Fibroblast of skin of right quadriceps (primary cell): ENCODE data around the gene APRT.

Experiments
- DNase-seq: peaks from one replicate; pipeline ENCODE4 v3.0.0-alpha.2; 2013

Gene APRT

DNA sequence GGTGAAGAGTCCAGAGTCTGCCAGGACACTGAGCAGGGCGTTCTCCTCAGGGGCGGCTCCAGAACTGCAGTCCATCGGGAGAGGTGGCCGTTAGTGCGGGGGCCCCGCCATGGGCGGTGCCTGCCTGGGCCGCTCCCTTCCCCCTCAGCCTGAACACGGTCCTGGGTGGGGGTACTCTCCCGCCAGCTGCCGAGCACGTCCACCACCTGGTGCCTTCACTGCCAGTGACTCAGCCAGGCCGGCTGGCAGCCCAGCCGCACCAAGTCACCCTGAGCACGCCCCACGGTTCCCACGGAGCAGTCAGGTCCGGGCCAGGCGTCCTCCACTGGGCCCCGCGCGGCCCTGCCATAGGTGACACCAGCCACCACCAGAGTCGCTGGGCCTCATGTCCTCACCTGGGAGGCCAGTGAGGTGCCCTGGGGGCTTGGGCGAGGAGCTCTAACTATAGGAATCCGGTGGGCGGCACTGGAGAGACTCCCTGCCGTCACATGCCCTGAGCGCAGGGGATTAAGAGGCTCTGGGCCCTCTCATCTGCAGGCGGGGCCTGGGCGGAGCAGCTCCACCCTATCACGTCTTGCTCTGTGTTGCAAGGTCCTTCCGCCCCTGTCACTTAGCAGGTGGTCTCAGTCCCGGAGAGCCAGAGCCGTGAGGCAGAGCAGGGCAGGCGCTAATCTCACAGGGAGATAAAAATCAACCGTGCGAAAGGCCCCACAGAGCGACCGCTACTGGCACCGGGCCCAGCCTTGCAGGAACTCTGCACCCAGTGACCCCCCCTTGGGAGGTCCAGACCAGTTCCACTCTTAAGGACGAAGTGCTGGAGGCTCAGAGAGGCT, 41.1 kb downstream of the APRT start:
- DNase-seq: peak; percentile 75

DNA sequence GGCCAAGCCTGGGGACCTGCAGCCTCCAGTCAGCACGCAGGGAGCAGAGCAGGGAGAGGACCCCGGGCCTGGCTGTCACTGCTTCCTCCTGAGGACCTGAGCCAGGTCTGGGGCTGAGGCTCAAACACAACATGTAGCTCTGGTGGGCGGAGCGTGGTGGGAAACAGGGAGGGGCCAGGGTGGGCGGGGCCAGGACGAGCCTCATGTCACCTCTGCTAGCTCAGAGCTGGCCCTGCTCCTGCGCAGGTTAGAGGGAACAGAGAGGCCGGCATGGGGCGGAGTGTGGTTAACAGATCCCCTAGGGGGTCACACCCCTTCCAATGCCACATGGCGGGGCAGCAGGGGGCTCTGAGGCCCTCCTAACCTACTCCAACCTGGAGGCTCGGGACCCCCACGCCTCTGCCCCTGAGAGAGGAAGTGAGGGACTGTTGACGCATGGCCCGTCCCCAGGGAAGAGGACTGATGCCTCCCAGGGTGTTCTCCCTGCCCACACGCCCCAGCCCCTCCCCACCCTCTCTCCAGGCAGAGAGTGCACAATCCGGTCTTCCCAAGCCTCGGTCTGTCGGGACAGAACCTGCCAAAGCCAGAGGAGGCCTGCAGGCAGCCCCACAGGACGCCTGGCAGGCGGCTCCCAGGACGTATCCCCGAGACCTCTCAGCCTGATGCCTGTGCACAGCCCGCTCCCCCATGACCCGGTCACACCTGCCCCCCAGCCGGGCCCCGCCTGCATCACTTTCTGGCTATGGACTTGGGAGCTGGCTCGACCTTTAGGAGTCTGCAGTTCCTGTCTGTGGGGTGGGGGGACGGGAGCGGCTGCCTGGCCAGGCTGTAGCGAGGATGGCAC, 41.9 kb downstream of the APRT start:
- no peak for DNase-seq

- DNase-seq: no peak
Measured at GRCh38 chr16:88768071-88768783, 43.5 kb downstream of the APRT start.

DNA sequence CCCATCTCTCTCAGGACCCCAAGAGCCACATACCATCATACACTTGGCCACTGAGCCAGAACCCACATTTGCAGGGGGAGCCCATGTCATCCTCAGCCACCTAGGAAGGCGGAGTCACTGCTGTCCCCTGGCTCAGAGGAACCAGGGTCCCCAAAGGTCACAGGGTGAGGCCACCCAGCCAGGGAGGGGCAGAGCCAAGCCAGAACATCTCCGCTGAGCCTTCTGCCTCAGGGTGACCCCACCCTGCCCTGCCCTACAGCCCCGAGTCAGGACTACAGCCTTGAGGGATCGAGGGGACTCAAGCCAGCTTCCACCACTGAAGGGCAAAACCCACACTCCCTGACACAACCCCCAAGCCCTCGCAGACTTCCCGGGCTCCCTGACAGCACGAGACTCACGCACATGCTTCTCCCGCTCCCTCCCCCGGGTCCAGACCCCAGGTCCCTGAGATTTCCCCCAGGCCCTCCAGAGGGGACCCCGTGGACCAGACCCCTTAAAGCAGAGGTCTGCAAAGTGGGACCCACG, 44.1 kb downstream of the APRT start:
- no peak for DNase-seq

- no peak for DNase-seq
Measured at GRCh38 chr16:88766975-88767374, 44.8 kb downstream of the APRT start.

- DNase-seq: no peak
Measured at GRCh38 chr16:88764913-88765349, 46.8 kb downstream of the APRT start.

DNA sequence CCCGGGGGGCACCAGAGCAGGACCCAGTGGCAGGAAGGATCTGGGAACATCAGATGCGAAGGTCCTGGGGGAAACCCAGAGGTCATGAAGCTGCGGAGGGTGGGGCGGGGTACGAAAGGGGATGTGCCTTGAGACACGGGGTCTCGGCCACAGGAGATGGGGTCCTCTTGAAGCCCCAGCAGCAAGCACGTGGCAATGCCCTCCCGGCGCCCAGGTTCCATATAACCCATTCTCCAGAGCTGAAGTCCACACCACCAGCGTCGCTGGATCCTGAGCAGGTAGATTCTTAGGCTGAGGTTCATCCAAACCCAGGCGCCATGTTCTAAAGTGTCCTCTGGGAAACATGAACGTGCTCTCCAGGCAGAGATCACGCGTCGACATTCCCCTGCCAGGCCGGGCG, 47.6 kb downstream of the APRT start:
- DNase-seq: no peak

DNA sequence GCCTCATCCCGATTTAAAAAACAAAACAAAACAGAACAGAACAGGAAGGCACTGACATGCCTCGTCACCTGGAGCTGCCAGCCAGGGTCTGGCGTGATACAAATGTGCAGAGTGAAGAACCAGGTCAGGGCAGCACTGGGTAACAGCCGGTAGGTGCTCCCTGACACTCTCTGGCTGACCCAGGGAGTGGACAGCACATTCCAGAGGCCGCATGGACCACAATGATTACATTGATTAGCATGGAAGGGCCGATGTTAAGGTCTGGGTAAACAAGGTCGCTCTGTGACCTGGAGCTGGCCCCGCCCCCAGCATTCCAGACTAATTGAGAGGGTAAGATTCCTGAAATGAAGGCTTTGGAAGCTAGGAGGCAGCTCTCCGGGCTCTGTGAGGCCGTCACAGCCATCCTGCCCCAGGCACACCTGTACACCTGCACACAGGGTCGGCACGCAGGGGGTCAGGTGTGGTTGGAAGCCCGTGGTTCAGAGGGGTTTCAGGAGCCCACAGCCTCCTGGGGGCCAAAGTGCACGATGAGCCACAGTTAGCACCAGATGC, 48.1 kb downstream of the APRT start:
- DNase-seq: no peak

GRCh38 chr16:88762941-88763340, 48.8 kb downstream of the APRT start:
- DNase-seq: no peak

DNA sequence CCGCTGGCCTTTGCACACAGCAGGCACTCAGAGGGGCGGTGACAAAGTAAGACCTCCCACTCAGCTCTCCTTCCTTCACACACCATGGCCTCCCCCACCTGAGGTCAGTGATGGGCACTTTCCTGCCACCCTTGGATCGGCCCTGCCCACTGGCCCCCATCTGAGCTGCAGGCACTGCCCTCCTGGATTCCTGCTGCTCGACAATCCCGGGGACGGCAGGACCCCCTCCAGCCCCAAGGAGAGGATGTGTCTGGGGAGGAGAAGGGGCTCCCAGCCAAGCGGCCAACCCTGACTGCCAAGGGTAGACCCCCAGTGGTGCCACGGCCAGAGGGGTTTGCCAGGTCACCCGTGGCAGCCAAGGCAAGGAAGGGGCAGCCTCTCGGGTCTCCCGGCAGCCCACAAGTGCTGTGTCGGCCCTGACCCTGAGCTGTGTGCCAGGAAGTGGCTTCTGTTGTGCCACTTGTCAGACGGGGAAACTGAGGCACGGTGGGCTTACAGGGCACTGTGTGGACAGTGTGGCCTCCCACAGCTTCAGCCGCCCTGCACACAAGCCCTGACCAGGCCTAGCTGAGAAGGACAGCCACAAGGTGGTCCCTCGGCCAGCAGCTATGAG, 49.4 kb downstream of the APRT start:
- DNase-seq: no peak

GRCh38 chr16:88761830-88762229, 49.9 kb downstream of the APRT start:
- DNase-seq: no peak

DNA sequence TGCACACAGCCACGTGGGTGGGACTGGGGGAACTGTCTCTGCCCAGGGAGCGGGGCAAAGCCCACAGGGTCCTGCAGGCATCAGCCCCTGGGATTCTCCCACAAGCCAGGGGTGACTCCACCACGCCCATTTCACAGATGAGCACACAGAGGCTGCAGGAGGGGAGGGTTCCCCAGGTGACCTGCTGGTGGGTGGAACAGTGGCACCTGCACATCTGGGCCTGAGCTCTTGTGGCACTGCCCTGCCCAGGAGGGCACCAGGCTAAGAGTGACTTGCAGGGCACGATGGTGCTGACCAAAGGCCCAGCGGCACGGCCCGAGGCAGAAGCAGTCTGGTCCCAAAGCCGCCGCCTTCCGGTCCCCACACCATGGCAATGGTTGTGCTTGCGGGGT, 50.6 kb downstream of the APRT start:
- no peak for DNase-seq

DNA sequence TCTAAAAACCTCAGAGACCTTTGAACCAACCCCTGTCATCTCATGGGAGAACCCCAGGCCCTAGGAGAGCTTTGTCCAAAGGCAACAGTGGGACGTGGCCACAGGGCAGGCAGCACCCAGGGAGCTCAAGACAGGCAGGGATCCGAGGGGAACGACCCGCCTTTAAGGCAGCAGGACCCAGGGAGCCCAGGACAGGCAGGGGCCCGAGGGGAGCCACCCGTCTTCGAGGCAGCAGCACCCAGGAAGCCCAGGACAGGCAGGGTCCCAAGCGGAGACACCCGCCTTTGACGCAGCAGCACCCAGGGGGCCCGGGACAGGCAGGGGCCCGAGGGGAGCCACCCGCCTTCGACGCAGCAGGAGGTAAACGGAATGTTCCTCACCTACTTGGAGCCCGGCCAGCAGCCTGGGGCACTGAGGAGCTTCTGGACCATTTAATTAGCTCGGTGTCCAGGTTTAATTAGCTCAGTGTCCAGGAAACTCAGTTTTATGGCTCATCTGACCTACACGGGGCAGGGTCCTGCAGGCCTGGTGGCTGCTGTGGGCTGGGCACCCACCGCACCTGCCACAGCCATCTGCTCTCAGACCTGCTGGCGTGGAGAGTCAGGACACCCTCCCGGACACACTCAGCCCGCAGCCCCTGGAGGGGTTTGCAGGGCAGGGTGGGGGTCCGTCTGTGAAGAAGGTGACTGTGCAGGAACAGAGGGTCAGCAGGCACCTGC, 51.1 kb downstream of the APRT start:
- no peak for DNase-seq

- DNase-seq: no peak
Measured at GRCh38 chr16:88759976-88760350, 51.8 kb downstream of the APRT start.
